D721Med (cell line): ENCODE measurements around the gene MAB21L1.

Source experiments
- DNase-seq: peaks from one replicate; pipeline ENCODE4 v3.0.0; 2011; ENCODE audit warnings: low spot score; ENCODE audit not compliant: insufficient read length
- FAIRE-seq: peaks from 2 replicates; lab custom pipeline; 2011; peaks lifted over from hg19 to GRCh38; lab: Jason Lieb, UNC
- CTCF ChIP-seq: IDR thresholded peaks from 2 replicates; pipeline ENCODE4 v1.5.1; 2012; ENCODE audit warnings: mild to moderate bottlenecking, control low read depth; ENCODE audit not compliant: insufficient read depth; ENCODE audit errors: missing control alignments

The MAB21L1 gene

GRCh38 chr13:35496006-35496405 is 19.5 kb upstream of the MAB21L1 start:
- DNase-seq, result no peak
- FAIRE-seq, result no peak
- no peak for TF ChIP-seq CTCF

GRCh38 chr13:35489050-35489449 is 12.6 kb upstream of the MAB21L1 start:
- DNase-seq (no peak), FAIRE-seq (peak; percentile 87)
- TF ChIP-seq CTCF, result no peak

- DNase-seq (no peak), FAIRE-seq (peak; percentile 98)
- TF ChIP-seq CTCF, result no peak
Measured at GRCh38 chr13:35485424-35485823, 8.9 kb upstream of the MAB21L1 start.

GRCh38 chr13:35484384-35484783 is 7.9 kb upstream of the MAB21L1 start:
- FAIRE-seq (no peak), DNase-seq (no peak)
- TF ChIP-seq CTCF, result no peak

- peak; percentile 60 for FAIRE-seq
- DNase-seq, result no peak
- TF ChIP-seq CTCF, result no peak
Measured at GRCh38 chr13:35483761-35484160, 7.3 kb upstream of the MAB21L1 start.

- no peak for TF ChIP-seq CTCF
- FAIRE-seq (peak; percentile 80), DNase-seq (no peak)
Measured at GRCh38 chr13:35482527-35482926, 6.0 kb upstream of the MAB21L1 start.

- DNase-seq (no peak), FAIRE-seq (peak; percentile 91)
- no peak for TF ChIP-seq CTCF
Measured at GRCh38 chr13:35481777-35482176, 5.3 kb upstream of the MAB21L1 start.
